GM12892 (cell line): ENCODE results near the gene ZDHHC14.

ENCODE experiments used
- POLR2A ChIP-seq: IDR thresholded peaks from 2 replicates; pipeline ENCODE4 v1.6.1; 2011; ENCODE audit warnings: low read depth, low read length, control low read depth
- POLR2AphosphoS5 ChIP-seq: IDR thresholded peaks from 2 replicates; pipeline ENCODE4 v1.6.1; 2011; ENCODE audit warnings: low read depth, low read length, control low read depth
- TAF1 ChIP-seq: IDR thresholded peaks from 2 replicates; pipeline ENCODE4 v1.6.1; 2011; ENCODE audit warnings: low read depth, mild to moderate bottlenecking, control low read depth, low read length, borderline replicate concordance

DNA sequence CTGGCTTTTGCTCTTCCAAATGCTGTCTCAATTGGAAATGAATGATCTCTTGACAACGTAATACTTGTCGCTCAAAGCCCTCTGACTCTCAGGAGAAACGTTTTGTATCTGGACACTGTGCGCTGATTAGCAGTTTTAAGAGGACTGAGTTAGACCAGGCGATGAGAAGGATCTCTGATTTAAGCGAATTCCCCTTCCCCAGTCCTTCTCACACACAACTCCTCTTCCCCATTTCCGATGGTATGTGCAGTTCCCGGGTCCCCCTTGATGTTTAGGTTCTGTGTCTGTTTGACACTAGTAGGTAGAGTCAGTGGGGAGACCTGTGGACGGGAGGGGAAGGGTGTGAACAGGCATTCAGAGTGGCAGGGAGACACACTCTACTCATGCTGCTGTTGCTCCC, 2.5 kb downstream of the ZDHHC14 start:
- no peak for TF ChIP-seq POLR2A
- TF ChIP-seq POLR2AphosphoS5 = no peak
- TF ChIP-seq TAF1 = no peak
